Ammon's horn (tissue), 1 donor: ENCODE results near the gene UBE2E3.
A peak's percentile ranks its signal among the peaks of the same experiment; 100 is the strongest.
"Not testable (repeated sequence)": the region's sequence is repeated elsewhere in the genome, so short reads cannot be mapped to it uniquely, and the experiment has no call there.

ENCODE experiments used
- DNase-seq: peaks from one replicate; pipeline ENCODE4 v3.0.0-alpha.2; 2016; ENCODE audit warnings: low spot score

The UBE2E3 gene

GRCh38 chr2:181076658-181077057 is 96.3 kb downstream of the UBE2E3 start:
- DNase-seq, result no peak

GRCh38 chr2:181077128-181077709 is 96.8 kb downstream of the UBE2E3 start:
- peak; percentile 69 for DNase-seq

GRCh38 chr2:181083140-181083539 is 102.7 kb downstream of the UBE2E3 start:
- no peak for DNase-seq

DNA sequence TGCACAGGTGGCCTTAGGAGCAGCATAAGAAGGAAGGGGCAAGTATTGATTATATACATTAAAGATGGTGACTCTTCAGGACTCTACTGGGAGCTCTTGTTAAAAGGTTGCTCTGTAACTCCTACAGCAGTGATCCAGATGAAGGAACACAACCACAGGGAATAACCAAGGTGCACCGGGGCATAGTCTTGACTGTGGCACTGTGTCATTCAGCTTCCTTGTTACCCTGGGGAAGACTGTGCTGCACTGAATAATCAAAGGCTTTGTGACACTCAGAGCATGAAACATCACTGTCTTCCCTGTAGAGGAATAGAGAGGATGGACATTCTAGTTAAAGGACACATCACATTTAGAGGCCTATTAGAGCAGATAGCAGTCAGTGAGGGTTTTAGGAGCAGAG is 105.3 kb downstream of the UBE2E3 start:
- no peak for DNase-seq

DNA sequence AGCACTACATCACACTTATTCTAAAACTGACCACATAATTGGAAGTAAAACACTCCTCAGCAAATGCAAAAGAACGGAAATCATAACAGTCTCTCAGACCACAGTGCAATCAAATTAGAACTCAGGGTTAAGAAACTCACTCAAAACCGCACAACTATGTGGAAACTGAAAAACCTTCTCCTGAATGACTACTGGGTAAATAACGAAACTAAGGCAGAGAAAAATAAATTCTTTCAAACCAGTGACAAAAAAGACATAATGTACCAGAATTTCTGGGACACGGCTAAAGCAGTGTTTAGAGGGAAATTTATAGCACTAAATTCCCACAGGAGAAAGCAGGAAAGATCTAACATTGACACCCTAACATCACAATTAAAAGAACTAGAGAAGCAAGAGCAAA is 111.5 kb downstream of the UBE2E3 start:
- DNase-seq, result not testable (repeated sequence)

DNA sequence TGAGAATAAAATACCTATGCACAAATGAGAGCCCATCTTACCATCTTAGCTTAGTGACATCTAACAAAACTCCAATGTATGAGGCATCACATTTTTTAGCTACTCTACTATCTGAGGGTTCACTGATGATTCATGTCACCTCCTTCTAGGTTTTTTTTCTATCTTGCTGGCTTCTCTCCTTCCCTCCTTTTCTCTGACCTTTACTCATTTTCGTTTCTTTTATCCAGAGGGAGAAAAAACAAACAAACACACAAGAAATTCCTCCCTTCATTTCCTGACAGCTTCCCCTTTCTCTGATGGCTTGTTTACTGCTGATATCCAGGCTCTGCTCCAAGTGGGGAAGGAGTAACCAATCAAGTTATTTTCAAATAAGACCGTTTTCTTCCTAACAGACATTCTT is 115.1 kb downstream of the UBE2E3 start:
- no peak for DNase-seq

DNA sequence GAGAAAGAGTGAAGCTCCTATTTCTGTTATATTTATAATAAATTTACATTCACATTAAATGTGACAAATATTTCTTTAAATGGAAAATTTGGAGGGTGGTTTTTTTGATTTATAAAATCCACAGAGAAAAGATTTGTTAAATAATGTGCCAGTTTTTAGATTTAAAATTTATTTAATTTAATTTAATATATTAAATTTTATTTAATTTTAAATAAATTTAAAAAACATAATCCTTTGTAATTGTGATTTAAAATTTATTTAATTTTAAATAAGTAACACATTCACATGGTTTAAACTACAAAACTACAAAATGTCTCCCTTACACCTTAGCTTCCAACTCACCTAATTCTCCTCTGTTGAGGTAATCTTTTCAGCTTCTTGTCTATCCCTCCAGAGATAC is 123.3 kb downstream of the UBE2E3 start:
- no peak for DNase-seq

DNA sequence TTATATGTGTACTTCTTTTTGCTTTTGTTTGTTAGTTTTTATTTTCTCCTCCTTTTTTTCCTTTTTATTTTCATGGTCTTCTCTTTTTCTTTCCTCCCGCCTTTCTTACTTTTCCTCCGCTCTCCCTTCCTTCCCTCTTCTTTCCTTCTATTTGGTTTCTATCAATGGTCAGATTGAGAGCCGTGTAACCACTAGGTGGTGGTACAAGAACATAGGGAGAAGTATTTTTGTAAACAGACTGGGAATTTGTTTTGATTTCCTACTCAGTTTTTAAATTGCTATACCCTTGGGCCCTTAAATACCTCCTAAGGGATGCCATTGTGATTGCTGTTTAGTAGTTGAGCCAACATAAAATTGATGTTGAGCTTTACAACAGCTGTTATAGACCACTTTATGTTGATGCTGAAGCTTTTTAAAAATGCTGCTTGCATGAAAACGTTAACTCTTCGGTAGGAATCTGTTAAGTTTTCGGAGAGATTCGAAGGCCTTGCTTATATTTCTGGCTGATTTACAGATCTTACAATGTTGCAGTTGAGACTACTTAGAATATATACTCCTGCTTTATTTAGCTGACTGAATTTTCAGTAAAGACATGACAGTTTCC is 124.2 kb downstream of the UBE2E3 start:
- peak; percentile 64 for DNase-seq

GRCh38 chr2:181105562-181105961 is 125.2 kb downstream of the UBE2E3 start:
- DNase-seq, result no peak

GRCh38 chr2:181106229-181106628 is 125.8 kb downstream of the UBE2E3 start:
- DNase-seq, result peak; percentile 38

GRCh38 chr2:181106789-181107627 is 126.6 kb downstream of the UBE2E3 start:
- DNase-seq, result no peak

DNA sequence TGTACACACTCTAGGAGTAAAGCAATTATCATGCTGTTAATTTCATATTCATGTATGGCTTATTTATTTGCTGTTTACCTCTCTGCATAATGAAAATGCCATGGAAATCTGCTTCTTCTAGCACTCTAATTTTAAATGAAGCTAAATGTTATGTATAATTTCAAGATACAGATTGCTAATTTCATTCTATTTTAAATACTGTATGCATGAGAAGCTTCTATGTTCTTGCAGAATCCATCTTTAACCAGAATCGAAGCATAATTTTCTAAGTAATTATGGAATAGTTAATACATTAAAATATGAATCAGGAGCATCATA is 127.2 kb downstream of the UBE2E3 start:
- DNase-seq, result no peak

- DNase-seq, result no peak
These were observed 130.7 kb downstream of the UBE2E3 start for GRCh38 chr2:181111059-181111458.

DNA sequence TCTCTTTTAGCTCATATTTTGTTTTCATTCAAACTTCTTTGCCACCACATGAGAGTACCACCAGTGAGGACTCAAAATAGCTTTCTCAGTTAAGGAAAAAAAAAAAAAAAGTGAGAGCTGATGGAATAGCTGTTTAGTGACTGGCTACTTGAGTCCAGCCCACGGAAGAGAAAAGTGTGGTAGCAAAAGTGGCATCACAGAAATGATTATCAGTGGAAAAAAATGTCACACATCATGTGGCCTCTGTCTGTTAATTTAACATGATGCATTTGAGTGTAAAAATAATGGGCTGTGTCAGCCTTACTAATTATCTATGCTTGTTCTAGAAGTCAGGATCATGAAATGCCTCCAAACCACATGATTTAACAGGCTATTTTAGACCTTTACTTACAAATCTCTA is 132.5 kb downstream of the UBE2E3 start:
- DNase-seq, result no peak
